HG02610 (cell line): ENCODE measurements around the gene NUP133.

Experiments
- ATAC-seq: cut with Tn5 transposase; IDR thresholded peaks from one replicate; pipeline ENCODE4 v1.9.1; 2021; ENCODE audit warnings: mild to moderate bottlenecking, moderate library complexity; ENCODE audit not compliant: unreplicated experiment

The NUP133 gene

DNA sequence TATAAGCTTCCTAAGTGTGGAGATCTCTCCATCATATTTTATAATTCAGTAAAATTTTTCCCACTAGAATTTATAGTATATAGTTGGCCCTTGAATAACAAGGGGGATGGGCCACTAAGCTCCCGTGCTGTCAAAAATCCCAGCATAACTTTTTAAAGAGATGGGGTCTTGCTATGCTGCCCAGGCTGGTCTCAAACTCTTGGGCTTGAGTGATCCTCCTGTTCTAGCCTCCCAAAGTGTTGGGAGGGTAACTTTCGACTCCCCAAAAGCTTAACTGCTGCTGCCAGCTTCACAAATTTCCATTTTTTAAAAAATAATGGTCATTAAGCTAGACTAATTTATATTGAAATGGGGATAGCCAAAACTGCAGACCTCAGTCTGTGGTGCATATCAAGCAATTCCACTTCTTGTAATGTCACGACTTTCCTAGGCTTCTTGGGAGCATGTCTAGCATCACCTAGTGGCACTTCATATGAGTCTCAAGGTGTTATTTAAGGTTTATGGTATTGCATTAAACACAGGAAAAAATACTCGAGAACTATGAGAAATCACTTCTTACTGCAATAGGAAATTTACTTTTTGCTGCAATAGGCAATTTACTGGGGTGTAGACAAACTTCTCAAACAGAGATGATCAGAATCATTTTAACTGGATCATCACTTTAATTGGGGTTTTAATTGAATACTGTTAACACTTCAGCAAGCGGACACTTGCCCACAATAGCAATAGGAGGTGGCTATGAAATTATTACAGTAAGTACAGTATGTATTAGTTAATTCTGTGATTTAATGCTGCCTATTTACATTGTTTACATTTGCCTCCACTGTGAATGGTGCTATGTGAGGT lies 55.0 kb downstream of the NUP133 start:
- ATAC-seq = no peak

DNA sequence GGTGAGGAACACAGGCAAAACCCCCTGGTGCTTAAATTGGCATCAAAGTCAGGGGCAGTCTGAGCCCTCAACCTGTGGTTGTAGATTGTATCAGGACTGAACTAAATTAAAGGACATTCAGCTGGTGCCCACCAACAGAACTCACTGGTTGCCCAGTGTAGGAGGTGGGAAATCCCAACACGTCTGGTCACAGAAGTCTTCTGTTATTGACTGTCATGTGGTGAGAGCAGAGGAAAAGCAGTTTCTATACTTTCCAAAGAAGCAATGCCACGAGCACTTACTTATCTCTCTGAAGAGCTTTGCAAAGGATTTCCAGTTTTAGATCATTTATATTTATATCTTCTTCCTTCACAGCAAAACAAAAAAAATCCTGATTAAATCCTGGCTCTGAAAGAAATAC lies 59.3 kb downstream of the NUP133 start:
- ATAC-seq = no peak

DNA sequence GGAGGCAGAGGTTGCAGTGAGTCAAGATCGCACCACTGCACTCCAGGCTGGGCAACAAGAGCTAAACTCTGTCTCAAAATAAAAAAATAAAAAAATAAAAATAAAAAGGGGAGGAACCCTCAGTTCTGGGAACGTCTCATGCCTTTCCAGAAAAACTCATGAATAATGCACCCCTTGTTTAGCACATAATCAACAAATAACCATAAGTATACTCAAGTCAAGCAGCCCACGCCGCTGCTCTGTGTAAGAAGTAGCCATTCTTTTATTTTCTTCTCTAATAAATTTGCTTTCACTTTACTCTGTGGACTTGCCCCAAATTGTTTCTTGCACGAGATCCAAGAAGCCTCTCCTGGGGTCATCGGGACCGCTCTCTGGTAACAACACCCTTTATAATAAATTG lies 59.8 kb downstream of the NUP133 start:
- no peak for ATAC-seq

DNA sequence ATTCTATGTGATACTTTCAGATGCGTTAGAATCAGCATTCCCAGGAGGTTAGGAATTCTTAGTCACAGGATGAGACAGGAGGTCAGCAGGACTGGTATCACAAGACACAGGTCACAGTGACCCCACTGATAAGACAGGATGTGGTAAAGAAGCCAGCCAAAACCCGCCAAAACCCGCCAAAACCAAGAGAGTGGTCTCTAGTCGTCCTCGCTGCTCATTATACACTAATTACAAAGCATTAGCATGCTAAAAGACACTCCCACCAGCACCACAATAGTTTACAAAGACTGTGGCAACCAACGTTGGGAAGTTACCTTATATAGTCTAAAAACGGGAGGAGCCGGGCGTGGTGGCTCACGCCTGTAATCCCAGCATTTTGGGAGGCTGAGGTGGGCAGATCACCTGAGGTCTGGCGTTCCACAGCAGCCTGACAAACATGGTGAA lies 60.3 kb downstream of the NUP133 start:
- ATAC-seq = no peak

DNA sequence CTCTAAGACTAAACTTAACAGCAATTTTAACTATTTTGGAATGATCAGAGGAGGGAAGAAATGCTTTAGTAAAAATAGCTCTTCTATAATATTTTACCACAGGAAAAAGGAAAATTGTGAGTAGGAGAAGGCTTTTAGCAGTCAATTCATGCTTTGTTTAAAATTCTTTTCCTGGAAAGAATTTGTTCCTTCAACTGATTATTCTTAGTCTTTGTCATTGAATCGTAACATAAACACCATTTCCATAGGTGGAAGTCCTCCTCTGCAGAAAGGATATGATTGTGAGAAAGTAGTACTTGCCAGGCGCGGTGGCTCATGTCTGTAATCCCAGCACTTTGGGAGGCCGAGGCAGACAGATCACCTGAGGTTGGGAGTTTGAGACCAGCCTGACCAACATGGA lies 62.3 kb downstream of the NUP133 start:
- no peak for ATAC-seq

DNA sequence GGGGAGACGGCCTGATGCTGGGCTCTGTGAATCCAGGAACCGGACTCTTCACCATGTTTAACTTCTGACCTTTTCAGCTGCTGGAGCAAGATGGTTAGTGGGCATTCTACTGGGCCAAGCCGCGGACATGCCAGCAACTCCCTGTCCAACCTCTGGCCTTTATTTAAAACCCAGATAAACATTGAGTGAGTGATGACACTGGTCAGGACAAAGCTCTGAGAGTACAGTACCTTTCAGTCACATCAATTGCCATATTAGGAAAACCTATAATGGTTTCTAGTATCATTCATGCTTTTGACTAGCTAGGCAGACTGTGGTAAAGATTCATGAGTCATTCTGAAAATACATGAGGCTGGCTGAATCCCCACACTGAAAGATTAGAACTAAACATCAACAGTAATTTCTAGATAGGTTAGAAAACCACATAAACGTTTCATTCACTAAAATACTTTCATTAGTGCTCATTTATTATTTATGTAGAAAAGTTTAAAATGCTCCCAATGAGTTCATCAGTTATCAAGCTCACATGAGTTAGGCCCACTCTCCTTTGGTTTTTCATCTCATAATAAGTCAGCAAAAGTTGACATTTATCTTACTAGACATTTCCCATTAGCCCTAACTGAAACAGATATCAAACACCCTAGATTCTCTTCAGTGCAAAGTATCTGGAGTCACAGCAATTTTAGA lies 67.1 kb downstream of the NUP133 start:
- peak; percentile 93 for ATAC-seq

DNA sequence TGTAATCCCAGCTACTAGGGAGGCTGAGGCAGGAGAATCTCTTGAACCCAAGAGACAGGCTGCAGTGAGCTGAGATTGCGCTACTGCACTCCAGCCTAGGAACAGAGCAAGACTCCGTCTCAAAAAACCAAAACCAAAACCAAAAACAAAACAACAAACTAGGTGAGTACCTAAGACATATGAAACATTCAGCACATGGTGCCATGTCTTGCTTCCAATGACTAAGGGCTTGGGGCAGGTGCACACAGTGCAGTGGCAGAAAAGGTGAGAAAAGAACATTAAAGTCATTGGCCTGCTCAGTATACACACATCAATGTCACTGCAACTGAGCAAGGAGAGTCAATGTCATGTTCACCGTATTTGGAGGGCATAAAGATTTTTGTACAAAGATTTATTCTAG lies 70.1 kb downstream of the NUP133 start:
- ATAC-seq = no peak

DNA sequence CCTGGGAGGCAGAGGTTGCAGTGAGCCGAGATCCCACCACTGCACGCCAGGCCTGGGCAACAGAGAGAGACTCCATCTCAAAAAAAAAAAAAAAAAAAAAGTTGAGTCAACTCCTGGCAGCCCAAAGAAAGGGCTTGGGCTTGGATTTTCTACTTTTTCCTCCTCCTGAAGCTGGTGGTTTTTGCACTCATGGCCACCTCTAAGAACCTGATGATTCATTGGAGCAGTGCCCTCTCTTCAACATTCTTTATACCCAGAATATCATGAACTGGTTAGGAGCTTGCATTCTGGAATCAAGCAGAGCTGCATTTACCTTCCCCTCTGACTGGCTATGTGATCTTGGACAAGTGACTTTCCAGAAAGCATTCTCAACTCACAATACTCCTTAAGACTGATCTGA lies 70.7 kb downstream of the NUP133 start:
- ATAC-seq = no peak

DNA sequence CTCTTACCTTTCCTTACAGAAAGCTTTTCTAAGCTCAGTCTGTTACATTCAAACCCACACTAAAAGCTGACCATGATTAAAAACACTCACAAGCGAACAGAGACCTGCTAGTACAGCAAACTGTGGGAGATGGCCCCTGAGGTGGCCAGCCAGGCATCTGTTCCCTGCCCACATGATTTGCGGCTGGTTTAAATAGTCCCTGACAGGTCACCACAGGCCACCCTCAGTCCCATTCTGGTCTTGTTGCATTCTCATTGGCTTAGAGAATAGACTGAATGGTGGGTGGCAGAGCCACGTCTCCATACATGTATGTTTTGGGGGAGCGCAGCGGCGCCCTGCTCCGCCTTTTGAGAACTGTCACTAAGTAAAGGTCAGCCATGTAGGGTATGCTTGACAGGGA lies 71.9 kb downstream of the NUP133 start:
- no peak for ATAC-seq

DNA sequence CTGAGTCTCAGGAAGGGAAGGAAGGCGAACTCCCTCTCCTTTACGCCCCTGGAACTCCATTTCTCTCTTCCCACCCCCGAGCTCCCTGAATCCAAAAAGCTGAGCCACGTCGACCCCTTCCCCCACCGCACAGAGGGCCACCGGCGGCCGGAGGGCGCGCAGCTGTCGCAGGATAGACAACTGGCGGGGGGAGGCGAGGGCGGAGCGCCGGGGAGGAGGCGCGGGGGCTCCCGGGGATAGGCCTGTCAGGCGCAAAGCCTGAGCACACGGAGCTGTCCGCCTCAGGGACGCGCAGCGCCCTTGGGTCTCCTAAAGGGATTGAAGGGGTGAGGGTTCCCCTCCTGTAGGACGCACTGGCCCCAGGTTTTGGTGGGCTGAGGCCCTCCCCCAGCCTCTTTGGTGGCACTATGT lies 73.5 kb downstream of the NUP133 start:
- ATAC-seq = no peak

DNA sequence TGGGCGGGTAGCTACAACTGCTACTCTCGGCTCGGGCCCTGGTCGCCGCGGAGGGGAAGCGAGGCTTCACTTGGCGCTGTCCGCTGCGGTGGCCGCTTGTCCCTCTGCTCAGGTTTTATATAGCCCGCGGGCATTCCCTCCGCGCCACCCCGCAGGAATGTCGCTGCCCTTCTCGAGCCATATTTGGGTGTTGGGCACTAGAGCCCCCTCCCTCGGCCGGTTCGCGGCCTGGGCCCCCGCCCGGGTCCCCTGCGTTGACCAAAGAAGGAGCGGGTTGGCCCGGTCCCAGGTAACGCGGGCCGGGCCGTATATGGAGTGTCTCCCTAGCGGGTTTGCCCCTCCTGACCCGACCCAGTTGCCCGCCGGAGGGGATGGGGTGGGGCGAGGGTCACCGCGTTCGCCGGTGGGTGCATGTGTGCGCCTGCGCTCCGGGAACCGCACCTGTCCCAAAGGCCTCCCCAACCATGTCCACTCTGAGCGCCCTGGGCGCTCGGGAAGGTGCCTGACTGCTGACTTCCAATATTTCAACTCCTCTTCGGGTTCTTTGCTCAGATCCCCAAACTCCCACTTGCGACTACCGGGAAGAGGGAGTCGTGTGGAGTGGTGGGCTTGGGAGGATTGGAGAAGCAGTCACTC lies 74.0 kb downstream of the NUP133 start, which contains the start of gene ACTA1:
Gene ACTA1, minus strand, starts transcription at position 90 of the 636 bp plus-strand sequence. CDS start 979 bp downstream, outside the sequence.
- no peak for ATAC-seq

DNA sequence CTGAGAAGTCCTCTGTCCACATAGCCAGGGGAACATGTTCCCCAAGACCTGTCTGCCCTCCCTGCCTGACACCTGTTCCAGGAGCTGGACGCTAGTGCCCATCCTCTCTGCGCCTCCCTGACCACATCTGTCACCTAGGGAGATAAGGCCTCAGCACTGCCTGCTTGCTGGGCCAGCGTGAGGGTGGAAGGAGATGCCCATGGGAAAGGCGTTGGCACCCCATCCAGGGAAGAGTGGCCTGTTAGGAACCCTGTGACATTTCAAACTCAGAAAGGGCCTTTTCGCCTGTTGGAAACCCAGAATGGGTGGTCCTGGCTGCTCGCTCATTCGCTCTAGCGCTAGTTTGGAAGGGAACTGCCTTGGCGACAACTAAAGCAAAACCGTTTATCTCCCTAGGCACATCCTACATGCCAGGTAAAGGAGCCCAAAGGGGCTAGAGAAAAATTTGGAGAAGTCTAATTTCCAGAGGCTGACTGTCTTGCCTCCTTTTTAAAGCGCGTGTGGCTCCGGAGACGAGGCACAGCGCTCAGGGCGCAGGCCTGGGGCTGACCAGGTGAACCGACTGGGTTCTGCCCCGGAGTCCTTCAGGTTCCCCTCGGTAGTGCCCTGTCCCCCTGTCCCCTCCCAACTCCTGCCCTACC lies 74.7 kb downstream of the NUP133 start:
- no peak for ATAC-seq

DNA sequence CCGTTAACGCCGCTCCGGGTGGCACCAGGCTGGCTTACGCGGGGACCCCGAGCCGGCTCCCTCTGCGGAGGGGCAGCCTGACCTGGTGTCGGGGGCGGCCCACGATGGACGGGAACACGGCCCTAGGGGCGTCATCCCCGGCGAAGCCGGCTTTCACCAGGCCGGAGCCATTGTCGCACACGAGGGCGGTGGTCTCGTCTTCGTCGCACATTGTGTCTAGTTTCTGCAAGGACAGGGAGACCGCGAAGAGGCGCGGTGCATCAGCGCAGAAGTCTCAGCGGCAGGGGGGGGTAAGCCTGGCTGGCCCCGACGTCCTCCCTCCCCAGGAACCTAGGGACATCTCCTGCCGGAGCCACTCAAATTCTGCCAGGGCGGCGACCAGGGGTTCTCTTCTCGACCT lies 75.2 kb downstream of the NUP133 start:
- ATAC-seq = no peak

DNA sequence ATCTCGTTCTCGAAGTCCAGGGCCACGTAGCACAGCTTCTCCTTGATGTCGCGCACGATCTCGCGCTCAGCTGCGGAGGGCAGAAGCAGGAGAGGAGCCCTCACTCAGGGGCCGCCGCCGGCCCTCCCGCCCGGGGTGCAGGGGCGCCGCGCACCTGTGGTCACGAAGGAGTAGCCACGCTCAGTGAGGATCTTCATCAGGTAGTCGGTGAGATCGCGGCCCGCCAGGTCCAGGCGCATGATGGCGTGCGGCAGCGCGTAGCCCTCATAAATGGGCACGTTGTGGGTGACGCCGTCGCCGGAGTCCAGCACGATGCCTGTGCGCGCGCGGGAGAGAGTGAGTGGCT lies 76.1 kb downstream of the NUP133 start:
- ATAC-seq = no peak

DNA sequence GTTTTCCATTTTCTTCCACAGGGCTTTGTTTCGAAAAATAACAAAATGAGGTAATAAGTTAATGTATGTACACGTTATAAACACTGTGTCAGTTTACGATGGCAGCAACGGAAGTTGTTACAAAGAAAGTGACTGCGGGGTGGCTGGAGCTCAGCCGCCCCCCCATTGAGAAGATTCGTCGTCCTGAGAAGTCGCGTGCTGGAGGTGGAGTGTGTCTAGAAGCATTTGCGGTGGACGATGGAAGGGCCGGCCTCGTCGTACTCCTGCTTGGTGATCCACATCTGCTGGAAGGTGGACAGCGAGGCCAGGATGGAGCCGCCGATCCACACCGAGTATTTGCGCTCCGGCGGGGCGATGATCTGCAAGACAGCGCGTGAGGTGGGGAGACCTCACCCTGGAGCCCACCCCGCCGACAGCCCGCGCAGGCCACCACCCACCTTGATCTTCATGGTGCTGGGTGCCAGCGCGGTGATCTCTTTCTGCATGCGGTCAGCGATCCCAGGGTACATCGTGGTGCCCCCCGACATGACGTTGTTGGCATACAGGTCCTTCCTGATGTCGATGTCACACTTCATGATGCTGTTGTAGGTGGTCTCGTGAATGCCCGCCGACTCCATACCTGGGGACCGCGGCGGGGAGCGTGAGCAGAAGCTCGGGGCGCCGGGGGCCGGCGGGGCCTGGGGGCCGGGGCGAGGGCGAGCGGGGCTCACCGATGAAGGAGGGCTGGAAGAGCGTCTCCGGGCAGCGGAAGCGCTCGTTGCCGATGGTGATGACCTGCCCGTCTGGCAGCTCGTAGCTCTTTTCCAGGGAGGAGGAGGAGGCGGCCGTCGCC lies 76.6 kb downstream of the NUP133 start:
- no peak for ATAC-seq

DNA sequence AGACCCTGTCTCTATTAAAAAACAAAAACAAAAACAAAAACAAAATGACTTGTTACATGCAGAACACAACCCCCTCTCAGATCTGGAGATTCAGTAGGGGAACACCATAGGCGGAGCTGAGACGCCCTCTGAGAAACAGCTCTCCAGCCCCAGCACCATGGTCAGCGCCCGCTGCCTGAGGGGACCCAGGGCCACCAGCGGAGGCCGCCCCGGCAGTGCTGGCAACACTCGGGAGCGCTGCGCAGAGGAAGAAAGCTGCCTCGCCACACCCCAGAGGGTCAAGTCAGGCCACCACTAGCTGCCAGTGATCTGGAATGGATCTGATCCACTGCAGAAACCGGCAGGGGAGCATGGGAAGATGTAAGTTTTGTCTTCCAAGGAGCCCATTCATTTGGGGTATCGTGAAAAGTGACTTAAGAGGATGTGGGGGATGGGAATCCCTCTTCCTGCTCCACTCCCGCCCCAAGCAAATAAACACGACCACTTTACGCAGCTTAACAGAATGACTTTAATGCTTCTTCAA lies 77.3 kb downstream of the NUP133 start:
- no peak for ATAC-seq

DNA sequence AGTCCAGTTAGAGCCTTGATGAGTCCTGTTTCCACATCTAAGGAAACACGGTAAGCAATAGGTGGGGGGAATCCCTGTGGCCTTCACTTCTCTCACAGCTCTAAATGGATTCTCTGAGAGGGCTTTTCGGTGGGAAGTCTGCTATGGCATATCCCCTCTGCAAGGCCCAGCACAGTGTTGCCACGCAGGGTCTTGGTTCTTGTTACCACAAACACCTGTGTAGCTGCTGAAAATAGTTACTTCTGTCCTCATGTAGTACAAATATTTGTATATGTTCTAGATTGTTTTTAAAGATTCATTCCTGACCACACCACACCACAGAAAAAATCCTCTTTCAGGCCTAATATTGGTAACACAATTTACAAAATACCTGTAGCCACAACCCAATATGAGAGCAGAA lies 79.9 kb downstream of the NUP133 start:
- no peak for ATAC-seq

DNA sequence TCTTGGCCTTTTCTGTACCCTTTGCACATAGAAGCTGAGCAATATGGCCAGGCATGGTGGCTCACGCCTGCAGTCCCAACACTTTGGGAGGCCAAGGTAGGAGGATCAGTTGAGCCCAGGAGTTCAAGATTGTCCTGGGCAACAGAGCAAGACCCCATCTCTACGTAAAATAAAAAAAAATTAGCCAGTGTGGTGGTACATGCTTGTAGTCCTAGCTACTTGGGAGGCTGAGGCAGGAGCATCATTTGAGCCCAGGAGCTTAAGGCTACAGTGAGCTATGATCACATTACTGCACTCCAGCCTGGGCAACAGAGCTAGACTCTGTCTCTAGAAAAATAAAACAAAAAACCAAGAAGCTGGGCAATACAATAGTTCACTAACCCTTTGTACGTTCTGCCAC lies 80.6 kb downstream of the NUP133 start:
- ATAC-seq = no peak

DNA sequence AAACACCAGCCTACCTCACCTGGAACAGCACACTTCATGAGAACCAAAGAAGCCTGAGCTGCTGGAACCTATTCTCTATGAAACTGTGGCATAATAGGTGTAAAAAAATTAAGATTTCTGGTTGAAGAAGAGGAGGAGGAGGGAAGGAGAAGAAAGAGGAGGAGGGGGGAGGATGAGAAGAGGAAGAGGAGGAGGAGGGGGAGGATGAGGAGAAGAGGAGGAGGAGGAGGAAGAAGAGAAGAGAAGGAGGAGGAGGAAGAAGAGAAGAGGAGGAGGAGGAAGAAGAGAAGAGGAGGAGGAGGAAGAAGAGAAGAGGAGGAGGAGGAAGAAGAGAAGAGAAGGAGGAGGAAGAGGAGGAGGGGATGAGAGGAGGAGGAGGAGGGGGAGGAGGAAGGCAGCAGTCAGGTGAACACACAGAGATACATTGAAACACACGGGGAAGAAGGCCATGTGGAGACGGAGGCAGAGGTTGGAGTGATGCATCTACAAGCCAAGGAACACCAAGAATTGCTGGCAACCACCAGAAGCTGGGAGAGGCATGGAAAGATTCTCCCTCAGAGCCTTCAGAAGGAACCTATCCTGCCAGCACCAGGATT lies 82.5 kb downstream of the NUP133 start:
- no peak for ATAC-seq

DNA sequence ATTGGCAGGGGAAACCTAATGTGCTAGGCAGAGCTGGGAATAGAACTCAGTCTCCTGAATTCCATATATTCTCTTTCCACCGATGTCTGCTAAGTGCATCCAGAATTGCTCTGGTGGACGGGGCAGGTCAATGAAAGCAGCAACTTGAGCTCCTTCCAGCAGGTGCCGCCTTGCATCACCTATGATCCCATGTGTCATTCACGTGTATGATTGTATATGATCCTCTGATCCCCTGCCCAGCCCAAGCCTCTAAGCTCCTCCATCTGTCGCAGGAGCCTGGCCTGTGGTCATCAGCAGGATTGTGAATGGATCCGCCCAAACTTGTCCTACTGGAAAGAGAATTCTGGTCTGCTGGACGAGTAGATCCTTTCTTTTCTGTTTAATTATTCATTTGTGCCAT lies 87.4 kb downstream of the NUP133 start:
- ATAC-seq = no peak
